OCI-LY3 (cell line): Measurements from ENCODE around the gene ABCC8.
A peak's percentile ranks its signal among the peaks of the same experiment; 100 is the strongest.

ENCODE experiments used
- H2AFZ ChIP-seq: fragments of 200-600, 300-600 bp; shearing (Covaris generic); 2 replicates; pipeline ENCODE4 v1.6.0; 2014; ENCODE audit warnings: antibody characterized with exemption, low read depth, low read length
- H3K27ac ChIP-seq: fragments of 200-600, 300-600 bp; sonication (generic); 2 replicates; pipeline ENCODE4 v1.5.1; 2014; ENCODE audit warnings: mild to moderate bottlenecking, low read length, moderate library complexity, mixed read lengths
- H3K27me3 ChIP-seq: fragments of 200-600, 300-600 bp; sonication (generic); 2 replicates; pipeline ENCODE4 v1.6.1; 2014; ENCODE audit warnings: low read depth, low read length, mixed read lengths
- H3K36me3 ChIP-seq: fragments of 200-600, 300-600 bp; sonication (generic); replicated peaks from 2 replicates; pipeline ENCODE3; 2014; ENCODE audit warnings: low read depth, low read length, mixed read lengths
- H3K4me1 ChIP-seq: fragments of 300-600, 200-600 bp; sonication (generic); 2 replicates; pipeline ENCODE4 v1.6.1; 2014; ENCODE audit warnings: low read length, mixed read lengths
- H3K4me2 ChIP-seq: fragments of 200-600, 300-600 bp; sonication (generic); 2 replicates; pipeline ENCODE4 v1.6.1; 2014; ENCODE audit warnings: low read length, mixed read lengths
- H3K4me3 ChIP-seq: fragments of 300-600, 200-600 bp; sonication (generic); 2 replicates; pipeline ENCODE4 v1.5.1; 2014; ENCODE audit warnings: antibody characterized with exemption, mild to moderate bottlenecking, low read length, moderate library complexity
- H3K79me2 ChIP-seq: fragments of 300-600, 200-600 bp; shearing (Covaris generic); 2 replicates; pipeline ENCODE4 v1.6.1; 2014; ENCODE audit warnings: mild to moderate bottlenecking, low read length, mixed read lengths
- H3K9ac ChIP-seq: fragments of 300-600, 200-600 bp; shearing (Covaris generic); 2 replicates; pipeline ENCODE4 v1.6.0; 2014; ENCODE audit warnings: mild to moderate bottlenecking, low read length, moderate library complexity
- H3K9me3 ChIP-seq: fragments of 200-600, 300-600 bp; shearing (Covaris generic); 2 replicates; pipeline ENCODE4 v1.6.1; 2014; ENCODE audit warnings: low read length, mixed read lengths; ENCODE audit not compliant: insufficient read depth
- H4K20me1 ChIP-seq: fragments of 200-600, 300-600 bp; sonication (generic); 2 replicates; pipeline ENCODE4 v1.6.1; 2016; ENCODE audit warnings: low read length, mixed read lengths; ENCODE audit not compliant: insufficient read depth
- CTCF ChIP-seq: fragments of 200-600, 300-600 bp; sonication (generic); IDR thresholded peaks from 2 replicates; pipeline ENCODE4 v1.5.1; 2014; ENCODE audit warnings: antibody characterized with exemption, low read length, low read depth
- EZH2phosphoT487 ChIP-seq: fragments of 200-600 bp; shearing (Covaris generic); IDR thresholded peaks from 2 replicates; pipeline ENCODE4 v1.6.1; 2018; ENCODE audit warnings: antibody characterized with exemption, mixed run types, low read depth

Gene ABCC8

DNA sequence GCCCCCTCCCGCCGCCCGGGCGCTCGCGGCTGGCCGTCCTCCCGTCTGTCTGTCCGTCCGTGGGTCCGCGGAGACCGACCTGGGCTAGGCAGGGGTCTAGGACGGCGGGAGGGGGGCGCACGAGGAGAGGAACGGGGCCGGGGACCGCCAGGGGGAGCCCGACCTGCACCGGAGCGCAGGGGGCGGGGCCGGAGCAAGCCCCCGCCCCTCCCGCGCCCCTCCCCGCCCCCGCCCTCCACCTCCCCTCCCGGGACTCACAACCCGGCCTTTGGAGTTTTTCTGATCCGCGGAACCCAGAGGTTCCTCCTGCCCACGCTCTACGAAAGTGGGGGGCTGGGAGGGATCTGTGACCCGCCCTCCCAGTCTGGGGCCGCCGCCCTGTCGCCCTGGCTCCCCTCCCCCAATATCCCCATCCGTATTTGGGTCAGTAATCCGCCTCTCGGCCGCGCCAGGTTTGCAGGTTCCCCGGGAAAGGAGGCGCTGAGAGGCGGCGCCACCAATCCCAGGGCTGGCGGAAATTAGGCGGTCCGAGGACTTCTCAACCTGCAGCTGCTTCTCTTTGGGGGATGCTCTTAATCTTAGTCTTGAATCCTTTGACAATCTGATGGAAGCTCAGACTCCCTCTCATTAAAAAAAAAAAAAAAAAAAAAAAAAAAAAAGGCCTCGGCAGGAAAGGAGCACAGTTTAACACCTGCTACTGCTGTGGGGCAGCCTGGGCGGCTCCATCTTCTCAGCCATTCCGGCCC, 87.3 kb downstream of the ABCC8 start:
- peak overlapping the region; percentile 93 for H3K4me3 ChIP-seq
- H2AFZ ChIP-seq, result peak overlapping the region; percentile 84

GRCh38 chr11:17388609-17389210, 87.9 kb downstream of the ABCC8 start, which contains the start of gene KCNJ11:
Gene KCNJ11, minus strand, starts transcription at chr11:17388659. Its CDS starts 568 bp downstream, at chr11:17388091.
- Histone ChIP-seq H3K79me2 (no peaks in the 10 kb centered on the region), H3K27me3 (peaks cover 24% of the 10 kb centered on the region), H3K27ac (no peak within 1 kb of the TSS), H3K4me2 (peak within 1 kb of the TSS; percentile 85), H3K9ac (peak within 1 kb of the TSS; percentile 66), H2AFZ (peak within 1 kb of the TSS; percentile 84), H3K9me3 (no peaks in the 10 kb centered on the region), H3K4me1 (peaks cover 16% of the 10 kb centered on the region), H3K36me3 (no peaks in the 10 kb centered on the region), H4K20me1 (peaks cover 8% of the 10 kb centered on the region), H3K4me3 (peak within 1 kb of the TSS; percentile 93)
- TF ChIP-seq EZH2phosphoT487 (no peak), CTCF (no peak)

More for the DNA sequence above, 87.3 kb downstream of the ABCC8 start:
- Histone ChIP-seq H3K27ac (no peak overlapping the region), H3K9ac (peak overlapping the region; percentile 66), H3K4me1 (peaks cover 16% of the 10 kb centered on the region), H4K20me1 (peaks cover 3% of the 10 kb centered on the region; the same call in 1 of the 2 replicates), H3K27me3 (peaks cover 24% of the 10 kb centered on the region), H3K79me2 (no peaks in the 10 kb centered on the region), H3K9me3 (no peaks in the 10 kb centered on the region), H3K4me2 (peak overlapping the region; percentile 85), H3K36me3 (no peaks in the 10 kb centered on the region)
- TF ChIP-seq CTCF (peak; percentile 53), EZH2phosphoT487 (no peak)

DNA sequence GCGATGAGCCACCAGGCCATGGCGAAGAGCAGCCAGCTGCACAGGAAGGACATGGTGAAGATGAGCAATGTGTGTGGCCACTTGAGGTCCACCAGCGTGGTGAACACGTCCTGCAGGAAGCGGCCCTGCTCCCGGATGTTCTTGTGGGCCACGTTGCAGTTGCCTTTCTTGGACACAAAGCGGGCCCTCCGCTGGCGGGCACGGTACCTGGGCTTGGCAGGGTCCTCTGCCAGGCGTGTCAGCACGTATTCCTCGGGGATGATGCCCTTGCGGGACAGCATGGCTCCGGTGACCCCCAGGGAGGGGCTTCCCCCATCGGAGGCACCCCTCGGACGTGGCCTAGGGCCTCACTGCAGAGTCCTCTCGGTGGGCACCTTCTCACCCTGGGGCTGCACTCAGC, 88.8 kb downstream of the ABCC8 start:
- Histone ChIP-seq H3K36me3 (no peaks in the 10 kb centered on the region), H3K27ac (no peak overlapping the region), H3K9ac (no peak overlapping the region), H3K4me1 (peaks cover 16% of the 10 kb centered on the region), H2AFZ (no peak overlapping the region), H3K4me2 (no peak overlapping the region), H3K79me2 (no peaks in the 10 kb centered on the region), H3K9me3 (no peaks in the 10 kb centered on the region), H3K27me3 (peaks cover 24% of the 10 kb centered on the region), H3K4me3 (no peak overlapping the region), H4K20me1 (peaks cover 11% of the 10 kb centered on the region)
- no peak for TF ChIP-seq EZH2phosphoT487
- no peak for TF ChIP-seq CTCF

- TF ChIP-seq CTCF, result no peak
- no peak for TF ChIP-seq EZH2phosphoT487
- H3K9me3 ChIP-seq, result no peaks in the 10 kb centered on the region
- H3K36me3 ChIP-seq, result no peaks in the 10 kb centered on the region
- peaks cover 24% of the 10 kb centered on the region for H3K27me3 ChIP-seq
- no peak overlapping the region for H3K9ac ChIP-seq
- H3K79me2 ChIP-seq, result no peaks in the 10 kb centered on the region
- no peak overlapping the region for H3K27ac ChIP-seq
- no peak overlapping the region for H3K4me2 ChIP-seq
- H3K4me1 ChIP-seq, result peaks cover 16% of the 10 kb centered on the region
- H4K20me1 ChIP-seq, result peaks cover 11% of the 10 kb centered on the region
- no peak overlapping the region for H3K4me3 ChIP-seq
- no peak overlapping the region for H2AFZ ChIP-seq
Observed at GRCh38 chr11:17387254-17387653, 89.4 kb downstream of the ABCC8 start.
